Stomach (tissue), 19 donors: ENCODE data around the gene IVL. TPM values are rescaled to one million over a fixed set of nuclear protein-coding genes. Genes with fewer than 3 reads are reported as not detected.

Experiments
- DNase-seq, 2 donors: peaks; one replicate each; pipeline versions ENCODE4 v3.0.0 to v3.0.0-alpha.2; 2013 to 2019
- H3K27ac ChIP-seq, 5 donors: fragments of 200-600 bp in 4 of 5; sonication (generic) in 4 of 5; one replicate each; pipeline ENCODE4 v1.5.1; 2013 to 2019; ENCODE audit warnings: mild to moderate bottlenecking in 1 of 5, moderate library complexity in 1 of 5
- H3K27me3 ChIP-seq, 3 donors: fragments of 200-600 bp; sonication (generic); one replicate each; pipeline ENCODE4 v1.5.1; 2017 to 2019; ENCODE audit warnings: mixed run types in 1 of 3
- H3K36me3 ChIP-seq, 4 donors: fragments of 200-600 bp; sonication (generic); 1 replicate in 3 of 4; 2 replicates in 1 of 4; pipeline ENCODE4 v1.5.1; 2016 to 2019
- H3K4me1 ChIP-seq, 4 donors: fragments of 200-600 bp; sonication (generic); one replicate each; pipeline ENCODE4 v1.5.1; 2016 to 2019
- H3K4me3 ChIP-seq, 4 donors: fragments of 200-600 bp; sonication (generic) in 3 of 4; one replicate each; pipeline ENCODE4 v1.5.1; 2016 to 2019; ENCODE audit warnings: mild to moderate bottlenecking in 1 of 4
- H3K9me3 ChIP-seq, 4 donors: fragments of 200-600 bp; sonication (generic); one replicate each; pipeline ENCODE4 v1.5.1; 2016 to 2019
- EP300 ChIP-seq: sonication (generic); formaldehyde crosslinking; IDR thresholded peaks from one replicate; pipeline ENCODE4 v1.6.1; 2017; ENCODE audit warnings: antibody characterized with exemption
- POLR2A ChIP-seq, 4 donors: fragments of 450-650 bp; IDR thresholded peaks; one replicate each; pipeline ENCODE4 v1.6.1; 2016; ENCODE audit warnings: antibody characterized with exemption in 4 of 4, control low read depth in 2 of 4, mild to moderate bottlenecking in 1 of 4, moderate library complexity in 1 of 4
- POLR2AphosphoS5 ChIP-seq, 3 donors: sonication (generic); formaldehyde crosslinking; IDR thresholded peaks; one replicate each; pipeline ENCODE4 v1.6.1; 2016; ENCODE audit warnings: antibody characterized with exemption in 3 of 3
- WGBS, 5 donors: extraction: QIAGEN DNeasy Blood & Tissue Kit in 3 of 5; methylation state at CpG; one replicate each; pipeline versions ENCODE4 v1.1.5 to v1.1.7; 2013 to 2018; 5-methylcytosine and 5-hydroxymethylcytosine counted together
- intact Hi-C: fragments of 100-400 bp; cut with DNase I; formaldehyde crosslinking; loops from one replicate; pipeline ENCODE4 v1.15.1; 2023; ENCODE audit warnings: low total_unique reads
- long read RNA-seq, 10 donors: transcript quantifications; one replicate each; lab custom pipeline, GENCODE V29; 2026
- polyA plus RNA-seq, 3 donors: library from polyadenylated mRNA; stranded (reverse); fragments of 200-250 nt; gene quantifications; one replicate each; pipeline ENCODE4 v1.2.3, GENCODE V29; 2013
- total RNA-seq, 5 donors: library from RNA; depleted of rRNA; stranded (reverse); fragments of >200 nt; gene quantifications; one replicate each; pipeline versions ENCODE4 v1.1.0 to v1.2.3, GENCODE V29; 2014 to 2016
- TF ChIP-seq, protein P1 (sequence below), 7 experiments: fragments of 450-650 bp in 4 of 7; fragments of 200-600 bp in 3 of 7; sonication (generic) in 3 of 7; IDR thresholded peaks; one replicate each; pipeline ENCODE4 v1.5.1; 2016 to 2019; ENCODE audit warnings: antibody characterized with exemption in 7 of 7, control low read depth in 2 of 7, mild to moderate bottlenecking in 1 of 7
- donor health status: healthy with polysubstance abuse.
- donor health status: Bipolar disorder and iron deficiency.
- donor health status: healthy.

Gene IVL, protein sequence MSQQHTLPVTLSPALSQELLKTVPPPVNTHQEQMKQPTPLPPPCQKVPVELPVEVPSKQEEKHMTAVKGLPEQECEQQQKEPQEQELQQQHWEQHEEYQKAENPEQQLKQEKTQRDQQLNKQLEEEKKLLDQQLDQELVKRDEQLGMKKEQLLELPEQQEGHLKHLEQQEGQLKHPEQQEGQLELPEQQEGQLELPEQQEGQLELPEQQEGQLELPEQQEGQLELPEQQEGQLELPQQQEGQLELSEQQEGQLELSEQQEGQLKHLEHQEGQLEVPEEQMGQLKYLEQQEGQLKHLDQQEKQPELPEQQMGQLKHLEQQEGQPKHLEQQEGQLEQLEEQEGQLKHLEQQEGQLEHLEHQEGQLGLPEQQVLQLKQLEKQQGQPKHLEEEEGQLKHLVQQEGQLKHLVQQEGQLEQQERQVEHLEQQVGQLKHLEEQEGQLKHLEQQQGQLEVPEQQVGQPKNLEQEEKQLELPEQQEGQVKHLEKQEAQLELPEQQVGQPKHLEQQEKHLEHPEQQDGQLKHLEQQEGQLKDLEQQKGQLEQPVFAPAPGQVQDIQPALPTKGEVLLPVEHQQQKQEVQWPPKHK
- total RNA-seq, result not detected
- polyA plus RNA-seq, result 10 to 100 TPM in 1 of 3 donors, not detected in 2; 11.5 TPM
- long read RNA-seq, donor 1, result 0 reads
- long read RNA-seq, donor 2, result 0 reads
- long read RNA-seq, donor 3, result 0 reads
- long read RNA-seq, donor 4, result 0 reads
- long read RNA-seq, donor 5, result 0 reads
- long read RNA-seq, donor 6, result 0 reads
- long read RNA-seq, donor 7, result 0 reads
- long read RNA-seq, donor 8, result 0 reads
- long read RNA-seq, donor 9, result 0 reads
- long read RNA-seq, donor 10, result 0 reads

DNA sequence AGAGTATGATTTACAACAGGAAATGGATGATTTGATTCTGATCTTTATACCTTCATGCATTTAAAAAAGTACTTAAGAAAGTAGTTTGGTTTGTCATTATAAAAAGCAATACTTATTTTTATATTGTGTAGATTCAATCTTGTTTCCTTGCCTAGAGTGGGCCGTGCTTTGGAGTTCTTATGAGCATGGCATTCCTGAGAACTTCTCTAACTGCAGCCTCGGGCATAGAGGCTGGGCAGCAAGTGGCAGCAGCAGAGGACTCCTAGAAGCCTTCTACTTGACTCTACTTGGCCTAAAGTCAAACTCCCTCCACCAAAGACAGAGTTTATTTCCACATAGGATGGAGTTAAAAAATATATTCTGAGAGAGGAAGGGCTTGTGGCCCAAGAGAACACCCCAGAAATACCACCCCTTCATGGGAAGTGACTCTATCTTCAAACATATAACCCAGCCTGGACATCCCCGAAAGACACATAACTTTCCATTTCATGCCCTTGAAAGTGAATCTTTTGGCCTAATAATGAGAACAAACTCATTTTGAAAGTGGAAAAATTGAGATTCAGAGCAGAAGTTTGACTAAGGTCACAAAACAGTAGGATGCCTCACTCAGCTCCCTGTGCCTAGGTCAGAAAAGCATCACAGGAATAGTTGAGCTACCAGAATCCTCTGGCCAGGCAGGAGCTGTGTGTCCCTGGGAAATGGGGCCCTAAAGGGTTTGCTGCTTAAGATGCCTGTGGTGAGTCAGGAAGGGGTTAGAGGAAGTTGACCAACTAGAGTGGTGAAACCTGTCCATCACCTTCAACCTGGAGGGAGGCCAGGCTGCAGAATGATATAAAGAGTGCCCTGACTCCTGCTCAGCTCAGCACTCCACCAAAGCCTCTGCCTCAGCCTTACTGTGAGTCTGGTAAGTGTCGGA is at the start of gene IVL:
Gene IVL, plus strand, starts transcription at position 861 of the 916 bp plus-strand sequence. CDS start 1,252 bp downstream, outside the sequence.
- Histone ChIP-seq H3K27ac (no peak within 1 kb of the TSS), H3K27me3 (peaks cover 0 to 43% (median 4%) of the 10 kb centered on the region in 3 donors), H3K4me1 (no peaks in the 10 kb centered on the region), H3K9me3 (peaks cover 0 to 9% (median 3%) of the 10 kb centered on the region in 4 donors), H3K36me3 (no peaks in the 10 kb centered on the region), H3K4me3 (no peak within 1 kb of the TSS)
- TF ChIP-seq, protein P1, sequence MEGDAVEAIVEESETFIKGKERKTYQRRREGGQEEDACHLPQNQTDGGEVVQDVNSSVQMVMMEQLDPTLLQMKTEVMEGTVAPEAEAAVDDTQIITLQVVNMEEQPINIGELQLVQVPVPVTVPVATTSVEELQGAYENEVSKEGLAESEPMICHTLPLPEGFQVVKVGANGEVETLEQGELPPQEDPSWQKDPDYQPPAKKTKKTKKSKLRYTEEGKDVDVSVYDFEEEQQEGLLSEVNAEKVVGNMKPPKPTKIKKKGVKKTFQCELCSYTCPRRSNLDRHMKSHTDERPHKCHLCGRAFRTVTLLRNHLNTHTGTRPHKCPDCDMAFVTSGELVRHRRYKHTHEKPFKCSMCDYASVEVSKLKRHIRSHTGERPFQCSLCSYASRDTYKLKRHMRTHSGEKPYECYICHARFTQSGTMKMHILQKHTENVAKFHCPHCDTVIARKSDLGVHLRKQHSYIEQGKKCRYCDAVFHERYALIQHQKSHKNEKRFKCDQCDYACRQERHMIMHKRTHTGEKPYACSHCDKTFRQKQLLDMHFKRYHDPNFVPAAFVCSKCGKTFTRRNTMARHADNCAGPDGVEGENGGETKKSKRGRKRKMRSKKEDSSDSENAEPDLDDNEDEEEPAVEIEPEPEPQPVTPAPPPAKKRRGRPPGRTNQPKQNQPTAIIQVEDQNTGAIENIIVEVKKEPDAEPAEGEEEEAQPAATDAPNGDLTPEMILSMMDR (IDR thresholded peaks at IDR 0.05), result no peak
- no peak for TF ChIP-seq POLR2AphosphoS5 (IDR thresholded peaks at IDR 0.05)
- no peak for TF ChIP-seq EP300
- TF ChIP-seq POLR2A (IDR thresholded peaks at IDR 0.05), result no peak
- 66 to 80% (median 74%) methylated on average over 4 of the region's 4 CpGs for WGBS, 5 donors
- DNase-seq, result no peak
- intact Hi-C loops, result no loop called here

DNA sequence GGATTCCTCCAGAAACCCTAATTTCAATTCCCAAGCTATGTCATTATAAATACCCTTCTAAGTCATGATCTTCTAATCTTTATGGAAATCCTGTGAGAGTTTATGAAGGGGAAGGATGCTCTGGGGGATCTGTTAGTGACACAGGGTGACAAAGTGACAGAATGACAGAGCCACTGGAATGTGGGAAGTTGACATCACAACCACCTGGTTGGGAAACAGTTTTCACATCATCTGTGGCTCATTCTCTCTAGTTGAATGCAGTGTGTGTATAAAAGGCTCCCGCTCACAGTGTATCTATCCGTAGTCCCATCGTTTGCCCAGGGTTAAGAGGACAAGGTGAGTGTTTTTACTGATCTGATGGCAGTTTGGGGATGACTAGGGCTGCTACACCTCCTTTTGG is 48.6 kb upstream of the IVL start, which contains the start of gene LCE7A:
Gene LCE7A, plus strand, starts transcription at position 301 of the 400 bp plus-strand sequence. CDS start 702 bp downstream, outside the sequence.
- H3K27me3 ChIP-seq, result peaks cover 0 to 4% (median 0%) of the 10 kb centered on the region in 3 donors
- DNase-seq, result no peak
- H3K4me1 ChIP-seq, result peaks cover 0 to 4% (median 0%) of the 10 kb centered on the region in 4 donors
- H3K4me3 ChIP-seq, result no peak within 1 kb of the TSS
- H3K36me3 ChIP-seq, result no peaks in the 10 kb centered on the region
- H3K9me3 ChIP-seq, result no peaks in the 10 kb centered on the region
- TF ChIP-seq EP300, result no peak
- no peak for TF ChIP-seq POLR2AphosphoS5 (IDR thresholded peaks at IDR 0.05)
- no peak for TF ChIP-seq POLR2A (IDR thresholded peaks at IDR 0.05)
- TF ChIP-seq, protein P1 (IDR thresholded peaks at IDR 0.05), result no peak
- 80 to 89% (median 87%) methylated on average over 3 of the region's 3 CpGs for WGBS, 5 donors
- intact Hi-C loops, result no loop called here
- H3K27ac ChIP-seq, result no peak within 1 kb of the TSS

DNA sequence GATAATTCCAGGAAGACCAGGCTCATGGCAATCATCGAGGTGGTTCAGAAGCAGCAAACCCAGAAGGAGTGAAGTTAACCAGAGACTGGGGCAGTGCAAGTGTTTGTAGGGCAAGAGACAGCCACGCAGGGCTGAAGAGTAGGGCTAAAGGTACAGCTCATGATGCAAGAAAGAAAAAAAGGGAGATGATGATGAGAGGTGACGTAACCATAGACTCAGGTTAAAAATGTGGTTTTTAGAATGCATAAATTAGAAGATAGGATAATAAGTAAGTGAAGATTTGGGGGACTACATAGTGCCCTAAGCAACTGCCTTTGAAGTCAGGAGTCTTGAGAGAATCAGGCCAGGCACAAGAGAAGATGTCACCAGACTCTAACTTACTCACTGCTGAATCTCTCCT is 48.2 kb upstream of the IVL start:
- Histone ChIP-seq H3K27ac (no peak overlapping the region), H3K27me3 (peaks cover 0 to 4% (median 0%) of the 10 kb centered on the region in 3 donors), H3K4me1 (peaks cover 0 to 4% (median 0%) of the 10 kb centered on the region in 4 donors), H3K4me3 (no peak overlapping the region), H3K36me3 (no peaks in the 10 kb centered on the region), H3K9me3 (no peaks in the 10 kb centered on the region)
- no peak for DNase-seq
- WGBS, 5 donors, result 67 to 80% (median 76%) methylated on average over 3 of the region's 3 CpGs
- TF ChIP-seq, protein P1 (IDR thresholded peaks at IDR 0.05), result no peak
- TF ChIP-seq POLR2A (IDR thresholded peaks at IDR 0.05), result no peak
- TF ChIP-seq EP300, result no peak
- TF ChIP-seq POLR2AphosphoS5 (IDR thresholded peaks at IDR 0.05), result no peak
- intact Hi-C loops, result no loop called here
